AG09319 (cell line): ENCODE results near the gene SCN5A.

Experiments
- DNase-seq: peaks from one replicate; pipeline ENCODE4 v3.0.0-alpha.2; 2010; ENCODE audit warnings: low read depth; ENCODE audit errors: extremely low read depth
- TF ChIP-seq, protein P1 (sequence below): IDR thresholded peaks from 2 replicates; pipeline ENCODE4 v1.5.1; 2011; ENCODE audit warnings: low read depth, mild to moderate bottlenecking, inconsistent platforms, low read length, moderate library complexity

Gene SCN5A

GRCh38 chr3:38602576-38603250 is 46.8 kb downstream of the SCN5A start:
- TF ChIP-seq, protein P1, sequence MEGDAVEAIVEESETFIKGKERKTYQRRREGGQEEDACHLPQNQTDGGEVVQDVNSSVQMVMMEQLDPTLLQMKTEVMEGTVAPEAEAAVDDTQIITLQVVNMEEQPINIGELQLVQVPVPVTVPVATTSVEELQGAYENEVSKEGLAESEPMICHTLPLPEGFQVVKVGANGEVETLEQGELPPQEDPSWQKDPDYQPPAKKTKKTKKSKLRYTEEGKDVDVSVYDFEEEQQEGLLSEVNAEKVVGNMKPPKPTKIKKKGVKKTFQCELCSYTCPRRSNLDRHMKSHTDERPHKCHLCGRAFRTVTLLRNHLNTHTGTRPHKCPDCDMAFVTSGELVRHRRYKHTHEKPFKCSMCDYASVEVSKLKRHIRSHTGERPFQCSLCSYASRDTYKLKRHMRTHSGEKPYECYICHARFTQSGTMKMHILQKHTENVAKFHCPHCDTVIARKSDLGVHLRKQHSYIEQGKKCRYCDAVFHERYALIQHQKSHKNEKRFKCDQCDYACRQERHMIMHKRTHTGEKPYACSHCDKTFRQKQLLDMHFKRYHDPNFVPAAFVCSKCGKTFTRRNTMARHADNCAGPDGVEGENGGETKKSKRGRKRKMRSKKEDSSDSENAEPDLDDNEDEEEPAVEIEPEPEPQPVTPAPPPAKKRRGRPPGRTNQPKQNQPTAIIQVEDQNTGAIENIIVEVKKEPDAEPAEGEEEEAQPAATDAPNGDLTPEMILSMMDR: no peak
- DNase-seq: no peak

- no peak for DNase-seq
These were observed 47.4 kb downstream of the SCN5A start for GRCh38 chr3:38601956-38602550.

GRCh38 chr3:38600551-38600950 is 48.9 kb downstream of the SCN5A start:
- TF ChIP-seq, protein P1: no peak
- DNase-seq: no peak

More at GRCh38 chr3:38601956-38602550, 47.4 kb downstream of the SCN5A start:
- TF ChIP-seq, protein P1: no peak

DNA sequence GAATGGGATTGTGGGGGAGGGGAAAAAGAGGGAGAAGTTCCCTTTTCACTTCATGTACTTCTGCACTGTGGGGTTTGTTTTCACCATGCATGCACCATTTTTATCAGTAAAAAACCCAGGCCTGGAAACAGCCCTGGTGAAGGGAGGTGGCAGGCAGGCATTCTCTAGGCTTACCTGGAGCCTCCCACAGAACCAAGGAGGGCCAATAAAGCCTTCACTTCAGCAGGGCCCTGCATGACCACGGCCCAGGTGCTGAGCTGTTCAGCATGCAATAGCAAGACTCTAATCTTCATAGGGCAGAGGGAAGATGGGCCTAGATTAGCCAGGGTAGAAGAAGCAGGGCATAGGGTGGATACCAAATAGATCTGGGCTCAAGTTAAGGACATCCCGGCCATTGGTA is 49.6 kb downstream of the SCN5A start:
- no peak for DNase-seq
- TF ChIP-seq, protein P1: no peak

GRCh38 chr3:38598791-38599190 is 50.7 kb downstream of the SCN5A start:
- TF ChIP-seq, protein P1: no peak
- no peak for DNase-seq

GRCh38 chr3:38597502-38598060 is 51.9 kb downstream of the SCN5A start:
- no peak for DNase-seq
- TF ChIP-seq, protein P1: no peak

DNA sequence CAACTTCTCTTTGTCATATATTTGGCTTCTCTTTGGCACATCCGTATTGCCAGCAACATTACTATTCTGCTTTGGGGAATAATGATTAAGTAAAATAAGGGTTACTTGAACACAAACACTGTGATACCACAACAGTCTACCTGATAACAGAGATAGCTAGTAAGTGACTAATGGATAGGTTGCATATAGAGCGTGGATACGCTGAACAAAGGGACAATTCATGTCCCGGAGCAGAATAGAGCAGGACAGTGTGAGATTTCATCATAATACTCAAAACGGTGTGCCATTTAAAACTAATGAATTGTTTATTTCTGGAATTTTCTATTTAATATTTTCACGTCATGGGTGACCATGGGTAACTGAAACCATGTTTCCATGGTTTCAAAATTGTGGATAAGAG is 54.1 kb downstream of the SCN5A start:
- TF ChIP-seq, protein P1: no peak
- DNase-seq: no peak
